Hepatocyte (in vitro differentiated cells): ENCODE measurements around the gene CIAPIN1.

Experiments used
- EZH2phosphoT487 ChIP-seq: fragments of 200-600 bp; sonication (generic); IDR thresholded peaks from one replicate; pipeline ENCODE4 v1.6.1; 2018; ENCODE audit warnings: antibody characterized with exemption, mild to moderate bottlenecking, low read depth, moderate library complexity; ENCODE audit not compliant: unreplicated experiment, severe bottlenecking
- TF ChIP-seq, protein P1 (sequence below): fragments of 200-600 bp; sonication (generic); IDR thresholded peaks from 2 replicates; pipeline ENCODE4 v1.5.1; 2016; ENCODE audit warnings: antibody characterized with exemption, mild to moderate bottlenecking; ENCODE audit not compliant: poor library complexity

DNA sequence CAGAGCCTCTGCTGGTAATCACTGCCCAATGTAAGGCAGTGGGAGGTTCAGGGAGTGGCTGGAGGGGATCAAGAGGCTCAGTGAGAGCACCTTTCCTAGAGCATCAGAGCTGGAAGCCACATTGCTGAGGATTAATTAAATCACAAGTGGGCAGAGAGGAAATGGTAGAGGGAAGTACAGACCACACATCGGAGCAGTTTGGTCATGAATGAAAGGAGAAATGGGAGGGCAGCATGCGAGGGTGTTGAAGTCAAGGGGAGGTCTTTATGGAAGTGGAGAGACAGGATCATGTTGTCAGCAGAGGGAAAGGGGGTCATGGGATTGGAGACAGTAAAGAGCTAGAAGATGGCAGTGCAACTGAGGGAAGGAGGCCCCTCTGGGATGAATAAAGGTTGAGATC is 40.3 kb downstream of the CIAPIN1 start:
- TF ChIP-seq, protein P1, sequence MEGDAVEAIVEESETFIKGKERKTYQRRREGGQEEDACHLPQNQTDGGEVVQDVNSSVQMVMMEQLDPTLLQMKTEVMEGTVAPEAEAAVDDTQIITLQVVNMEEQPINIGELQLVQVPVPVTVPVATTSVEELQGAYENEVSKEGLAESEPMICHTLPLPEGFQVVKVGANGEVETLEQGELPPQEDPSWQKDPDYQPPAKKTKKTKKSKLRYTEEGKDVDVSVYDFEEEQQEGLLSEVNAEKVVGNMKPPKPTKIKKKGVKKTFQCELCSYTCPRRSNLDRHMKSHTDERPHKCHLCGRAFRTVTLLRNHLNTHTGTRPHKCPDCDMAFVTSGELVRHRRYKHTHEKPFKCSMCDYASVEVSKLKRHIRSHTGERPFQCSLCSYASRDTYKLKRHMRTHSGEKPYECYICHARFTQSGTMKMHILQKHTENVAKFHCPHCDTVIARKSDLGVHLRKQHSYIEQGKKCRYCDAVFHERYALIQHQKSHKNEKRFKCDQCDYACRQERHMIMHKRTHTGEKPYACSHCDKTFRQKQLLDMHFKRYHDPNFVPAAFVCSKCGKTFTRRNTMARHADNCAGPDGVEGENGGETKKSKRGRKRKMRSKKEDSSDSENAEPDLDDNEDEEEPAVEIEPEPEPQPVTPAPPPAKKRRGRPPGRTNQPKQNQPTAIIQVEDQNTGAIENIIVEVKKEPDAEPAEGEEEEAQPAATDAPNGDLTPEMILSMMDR, result no peak
- no peak for TF ChIP-seq EZH2phosphoT487
